HG03442 (cell line): ENCODE data around the gene RNGTT.

Experiments
- ATAC-seq: cut with Tn5 transposase; IDR thresholded peaks from one replicate; pipeline ENCODE4 v1.9.1; 2021; ENCODE audit warnings: mild to moderate bottlenecking, moderate library complexity; ENCODE audit not compliant: unreplicated experiment

RNGTT gene

DNA sequence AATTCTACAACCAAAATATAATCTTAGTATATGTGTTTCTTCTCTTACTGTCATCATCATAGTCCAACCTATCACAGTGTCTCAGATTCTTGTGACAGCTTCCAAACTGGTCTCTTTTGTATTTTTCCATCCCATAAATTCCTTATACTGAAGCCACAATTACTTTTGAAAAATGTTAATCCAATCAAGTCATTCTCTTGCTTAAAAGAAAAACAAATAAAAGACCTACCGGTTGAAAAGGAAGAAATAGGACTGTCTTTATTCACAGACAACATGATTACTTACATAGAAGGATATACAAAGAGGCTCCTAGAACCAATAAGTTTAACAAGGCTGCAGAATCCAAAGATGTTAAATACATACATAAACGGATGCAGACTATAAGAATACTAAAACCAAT lies 339.9 kb downstream of the RNGTT start:
- ATAC-seq: no peak

DNA sequence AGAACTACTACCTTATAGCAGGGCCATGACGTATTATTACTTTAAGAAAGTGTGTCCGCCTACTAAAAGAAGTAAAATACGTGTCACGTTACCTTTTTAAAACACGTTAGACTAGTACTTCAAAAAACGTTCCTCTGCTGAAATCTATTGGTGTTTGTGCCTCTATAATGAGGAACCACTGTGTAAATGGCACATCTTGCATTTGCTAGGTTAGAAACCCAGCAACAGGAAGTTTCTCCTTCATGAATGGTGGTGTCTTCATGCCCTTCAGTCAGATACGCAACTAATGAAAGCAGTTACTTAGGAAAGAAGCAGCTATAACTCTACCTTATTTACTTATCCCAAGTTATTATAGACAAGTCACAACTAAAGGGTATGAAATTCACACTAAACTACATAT lies 343.5 kb downstream of the RNGTT start:
- no peak for ATAC-seq

DNA sequence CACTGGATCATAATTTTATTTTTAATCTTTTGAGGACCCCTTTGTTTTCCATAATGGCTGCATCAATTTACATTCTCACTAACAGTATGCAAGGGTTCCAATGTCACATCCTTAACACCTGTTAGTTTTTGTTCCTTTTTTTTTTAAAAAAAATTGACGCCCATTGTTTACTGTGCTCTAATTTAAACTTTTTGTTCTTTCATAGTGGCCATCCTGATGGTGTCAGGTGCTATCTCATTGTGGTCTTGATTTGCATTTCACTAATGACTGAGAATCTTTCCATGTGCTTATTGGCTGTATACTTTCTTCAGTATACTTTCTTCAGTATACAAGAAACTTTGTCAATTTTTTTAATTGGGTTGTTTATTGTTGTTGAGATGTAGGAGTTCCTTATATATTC lies 347.0 kb downstream of the RNGTT start:
- ATAC-seq: no peak

DNA sequence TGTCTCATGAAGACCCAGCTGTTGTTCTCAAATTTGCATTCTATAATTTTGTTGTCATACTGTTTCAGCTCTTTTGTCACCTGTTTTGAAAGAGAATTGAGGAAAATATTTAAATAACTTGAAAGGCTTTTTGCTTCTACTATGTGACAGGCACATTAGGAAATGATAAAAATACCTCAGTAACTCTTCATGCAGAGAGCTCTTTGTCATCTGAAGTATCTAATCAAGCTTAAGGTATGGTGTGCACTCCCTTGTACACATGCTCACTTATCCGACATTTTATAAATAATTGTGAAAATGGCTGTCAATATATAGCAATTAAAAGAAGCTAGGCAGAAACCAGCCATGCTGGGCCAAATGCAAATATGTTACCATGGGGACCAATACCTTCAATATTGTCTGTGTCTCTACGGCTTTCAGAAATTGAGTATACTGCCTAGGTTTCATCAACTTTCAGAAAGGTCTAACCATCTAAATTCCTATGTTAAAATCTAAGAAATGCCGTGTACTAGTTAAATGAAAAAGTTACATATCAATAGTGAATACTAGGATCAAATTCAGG lies 349.0 kb downstream of the RNGTT start:
- no peak for ATAC-seq

DNA sequence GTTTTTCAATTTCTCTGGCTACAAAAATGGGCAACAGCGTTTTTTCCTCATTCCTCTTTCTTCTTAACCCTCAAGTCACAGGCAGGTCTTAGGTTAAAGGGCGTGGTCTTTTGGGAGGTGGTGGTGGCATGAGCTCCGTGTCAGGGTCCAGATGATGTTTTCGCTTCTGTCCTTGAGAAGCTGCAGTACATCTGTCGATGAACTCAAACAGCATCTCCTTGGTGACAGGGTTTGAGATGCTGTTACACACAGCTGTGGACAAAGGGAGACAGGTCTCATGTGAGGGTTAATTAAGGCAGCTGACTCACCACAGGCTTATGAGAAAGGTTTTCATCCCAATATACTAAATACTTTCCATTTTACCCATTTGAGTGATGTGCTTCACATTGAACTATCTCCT lies 350.8 kb downstream of the RNGTT start:
- no peak for ATAC-seq

DNA sequence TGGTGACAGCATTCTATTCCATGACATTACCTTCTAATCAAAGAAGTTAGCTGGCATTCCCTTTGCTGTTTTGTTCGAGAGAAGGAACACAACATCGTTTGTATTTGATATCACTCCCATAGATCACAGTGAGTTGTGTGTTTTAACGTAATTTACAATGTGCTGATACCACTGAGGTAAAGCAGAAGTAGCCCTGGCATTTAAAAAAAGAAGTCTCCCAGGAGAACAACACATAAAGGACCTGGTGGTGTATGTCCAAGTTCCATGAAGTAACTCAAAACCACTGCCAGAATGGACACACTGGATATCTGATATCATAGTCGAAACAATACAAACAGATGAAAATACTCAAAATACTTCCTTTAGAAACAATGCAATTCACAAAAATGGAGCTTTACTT lies 351.7 kb downstream of the RNGTT start:
- ATAC-seq: no peak

DNA sequence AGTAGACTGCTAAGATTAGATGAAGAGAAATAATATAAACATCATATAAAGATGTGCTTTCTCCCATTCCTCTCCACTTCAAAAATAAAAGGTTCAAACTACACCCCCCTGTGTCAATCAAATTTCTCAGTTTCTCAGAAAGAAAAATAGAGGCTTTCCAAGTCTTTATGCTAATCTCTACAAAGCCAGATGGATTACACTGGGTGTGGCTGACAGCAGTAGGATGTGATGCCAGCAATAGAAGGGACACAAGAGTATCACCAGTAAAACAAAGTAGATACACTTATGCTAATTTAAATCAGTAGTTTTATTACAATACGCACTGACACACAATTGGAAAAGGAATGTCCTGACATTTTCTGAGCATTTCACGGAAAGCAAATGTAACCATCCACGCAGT lies 353.4 kb downstream of the RNGTT start:
- ATAC-seq: no peak

DNA sequence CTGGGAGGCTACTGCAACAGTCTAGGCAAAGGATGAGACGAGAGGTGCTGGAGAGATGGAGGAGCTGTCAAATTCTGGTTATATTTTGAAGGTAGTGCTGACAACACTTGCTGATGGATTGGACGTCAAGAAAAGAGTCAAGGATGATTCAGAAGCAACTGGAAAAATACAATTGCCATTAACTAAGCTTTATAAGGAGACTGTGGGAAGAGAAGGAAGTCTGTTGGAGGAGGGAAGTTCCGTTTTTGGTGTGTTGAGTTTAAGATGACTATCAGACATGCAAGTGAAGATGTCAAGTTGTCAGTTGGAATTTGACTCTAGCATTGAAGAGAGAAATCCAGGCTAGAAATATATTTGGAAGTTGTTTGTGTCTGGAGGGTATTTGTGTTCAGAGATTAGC lies 358.1 kb downstream of the RNGTT start:
- ATAC-seq: no peak

DNA sequence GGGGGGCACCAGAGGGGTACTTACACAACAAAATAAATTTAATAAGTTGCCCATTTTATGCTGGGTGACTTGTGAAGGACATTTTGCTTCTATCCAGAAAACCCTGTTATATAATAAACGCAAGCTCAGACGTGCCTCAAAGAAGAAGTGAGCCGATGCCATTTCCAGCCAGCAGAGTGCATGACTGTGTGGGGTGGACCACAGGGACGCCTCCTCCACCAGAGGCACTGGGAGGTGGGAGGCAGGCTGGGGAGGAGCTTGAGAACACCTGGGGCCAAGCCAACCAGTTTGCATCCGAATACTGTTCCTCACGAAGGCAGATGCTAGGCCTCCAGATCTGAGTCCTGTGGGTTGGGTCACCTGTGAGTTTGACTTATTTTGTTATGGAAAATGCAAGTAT lies 363.8 kb downstream of the RNGTT start:
- no peak for ATAC-seq

DNA sequence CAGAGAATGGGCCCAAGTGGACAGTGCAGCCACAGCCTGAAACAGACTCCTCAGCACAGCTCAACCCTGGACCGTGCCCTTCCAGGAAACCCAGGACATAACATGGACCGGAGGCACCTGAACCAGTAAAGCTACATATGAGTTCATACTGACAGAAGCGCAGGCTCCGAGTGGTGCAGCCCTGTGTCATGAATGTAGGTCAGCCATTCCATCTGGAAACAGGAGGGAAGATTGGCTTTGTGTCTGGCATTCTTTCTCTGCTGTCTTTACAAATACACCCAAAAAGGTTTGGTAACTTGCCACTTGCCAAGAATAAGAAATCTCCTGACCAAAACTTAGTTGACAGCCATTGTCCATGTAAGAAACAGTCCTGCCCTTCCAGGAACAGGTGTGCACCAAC lies 366.6 kb downstream of the RNGTT start:
- no peak for ATAC-seq

DNA sequence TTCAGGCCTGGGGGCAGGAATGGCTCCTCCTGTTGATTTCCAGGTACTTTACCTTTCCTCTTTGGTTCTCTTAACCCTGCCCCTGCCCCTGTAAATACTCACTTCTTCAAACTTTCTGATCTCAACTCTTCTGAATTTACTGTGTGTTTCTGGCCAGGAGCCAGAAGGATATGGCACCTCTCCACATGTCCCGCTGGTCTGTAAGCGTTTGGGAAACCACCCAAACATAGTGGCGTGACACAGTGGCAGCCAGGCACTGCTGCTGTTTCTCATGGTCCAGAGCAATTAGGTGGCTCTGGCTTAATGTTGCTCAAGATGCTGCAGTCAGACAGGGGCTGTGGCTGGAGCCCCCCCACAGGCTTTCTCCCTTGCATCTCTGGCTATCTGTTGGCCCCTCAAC lies 374.5 kb downstream of the RNGTT start:
- peak; percentile 61 for ATAC-seq

DNA sequence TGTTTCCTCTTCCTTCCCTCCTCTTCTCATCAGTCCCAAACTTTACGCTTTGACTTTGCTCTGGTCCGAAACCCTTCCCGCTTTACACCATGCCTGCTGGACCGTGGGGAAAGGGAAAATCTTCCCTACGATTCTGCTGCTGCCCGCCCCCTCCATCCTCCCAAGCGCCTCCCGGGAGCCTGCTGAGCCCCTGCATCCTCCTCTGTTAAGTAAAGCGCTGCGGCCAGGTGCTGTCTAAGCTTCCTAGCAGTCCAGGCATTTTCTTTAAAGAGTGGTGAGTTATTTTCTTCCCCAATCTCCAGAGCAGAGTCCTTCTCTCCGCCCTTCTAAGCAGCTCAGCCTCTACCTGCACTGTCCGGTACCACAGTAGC lies 376.3 kb downstream of the RNGTT start:
- no peak for ATAC-seq

DNA sequence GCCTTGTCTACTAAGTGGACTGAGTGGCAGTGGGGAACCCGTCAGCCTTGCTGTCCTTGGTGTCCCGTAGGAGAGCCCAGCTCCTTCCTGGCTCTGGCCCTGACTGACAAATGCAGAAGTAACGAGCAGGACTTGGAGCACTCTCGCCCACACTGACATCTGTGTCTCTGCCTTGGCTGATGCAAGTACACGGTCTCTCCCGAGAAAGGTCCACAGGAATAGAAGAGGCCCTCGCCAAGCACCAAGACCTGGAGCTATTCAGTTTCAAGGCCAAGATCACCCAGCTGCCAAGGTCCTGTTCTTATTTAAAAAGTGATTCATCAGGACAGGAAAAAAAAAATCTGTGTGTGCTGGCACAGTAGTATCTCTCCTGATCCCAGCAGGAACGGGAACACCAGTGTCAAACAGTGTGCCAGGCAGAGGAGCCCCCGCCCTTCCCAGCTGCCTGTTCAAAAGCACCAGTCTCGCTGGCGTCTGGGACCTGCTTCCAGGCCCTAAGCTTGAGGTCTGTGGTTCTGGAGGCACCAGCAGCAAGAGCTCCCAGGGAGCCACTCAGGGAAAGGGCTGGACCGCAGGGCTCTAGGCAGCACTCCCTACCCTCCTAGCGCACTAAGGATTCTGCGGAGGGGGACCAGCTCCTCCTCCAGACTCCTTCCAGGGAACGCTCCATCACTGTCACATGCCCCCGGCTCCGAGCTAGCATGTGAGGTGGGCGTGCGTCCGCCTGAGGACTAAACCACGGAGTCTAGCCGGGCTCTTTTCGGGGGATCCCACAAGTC lies 376.9 kb downstream of the RNGTT start:
- ATAC-seq: no peak

DNA sequence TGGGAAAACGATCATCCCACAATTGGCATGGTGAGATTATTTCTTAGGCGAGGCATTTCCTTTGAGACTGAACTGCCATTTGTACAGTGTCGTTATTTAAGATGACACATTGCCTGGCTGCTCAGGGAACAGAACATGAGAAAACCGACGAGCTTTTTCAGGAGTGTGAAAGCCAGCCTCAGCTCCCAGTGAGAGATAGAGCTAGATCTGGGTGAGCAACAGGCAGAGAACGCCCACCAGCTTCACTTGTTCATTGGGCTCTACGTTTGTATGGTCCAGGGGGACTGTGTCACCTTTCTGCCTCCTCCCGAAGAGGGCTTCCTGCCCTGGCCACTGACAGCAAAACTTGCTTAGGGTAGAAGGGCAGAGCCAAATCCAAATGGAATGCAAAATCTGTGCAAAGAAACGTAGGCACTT lies 378.1 kb downstream of the RNGTT start:
- ATAC-seq: no peak

DNA sequence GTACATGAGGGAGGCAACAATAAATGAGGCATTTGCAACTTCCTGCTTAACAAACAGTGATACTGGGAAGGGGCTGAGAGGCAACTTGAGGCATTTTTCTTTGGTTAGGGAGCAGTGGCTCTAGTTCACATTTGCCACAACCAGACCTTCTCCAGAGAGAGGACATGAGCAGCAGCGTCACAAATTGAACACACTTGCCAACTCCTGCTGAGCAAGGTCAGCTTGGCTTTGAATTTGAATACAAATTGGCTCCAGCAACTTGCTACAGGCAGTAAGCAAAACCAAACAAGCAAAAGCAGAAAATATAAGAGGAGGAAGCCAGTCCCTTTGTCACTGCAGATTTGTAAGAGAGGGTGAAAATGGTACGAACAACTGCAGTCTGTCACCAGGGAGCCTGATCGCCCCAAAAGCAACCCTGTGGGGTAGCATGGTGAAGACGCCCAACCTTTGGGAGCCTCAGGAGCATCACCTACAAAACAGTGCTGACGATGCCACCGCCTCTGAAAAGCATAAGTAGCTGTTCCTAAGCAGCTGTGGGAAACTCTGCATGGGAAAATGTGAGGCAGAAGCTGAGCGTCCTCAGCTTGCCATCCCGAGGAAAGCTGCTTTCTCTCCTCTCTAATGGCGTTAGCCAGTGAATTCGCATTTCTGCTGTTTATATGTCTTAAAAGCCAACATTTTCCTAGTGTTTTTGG lies 378.7 kb downstream of the RNGTT start:
- ATAC-seq: no peak

DNA sequence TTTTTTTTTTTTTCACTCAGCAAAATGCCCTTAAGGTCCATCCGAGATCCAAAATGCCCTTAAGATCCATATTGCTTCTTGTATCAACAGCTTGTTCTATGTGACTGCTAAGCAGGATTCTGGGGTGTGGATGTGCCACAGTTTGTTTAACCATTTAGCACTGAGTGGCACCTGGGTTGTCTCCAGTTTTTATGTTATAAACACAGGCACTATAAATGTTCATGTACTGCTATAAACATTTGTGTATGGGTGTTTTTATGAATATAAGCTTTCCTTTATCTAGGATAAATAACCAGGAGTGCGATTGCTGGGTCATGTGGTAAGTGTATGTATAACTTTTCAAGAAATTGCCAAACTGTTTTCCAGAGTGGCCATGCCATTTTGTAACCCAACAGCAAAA lies 386.0 kb downstream of the RNGTT start:
- ATAC-seq: no peak

DNA sequence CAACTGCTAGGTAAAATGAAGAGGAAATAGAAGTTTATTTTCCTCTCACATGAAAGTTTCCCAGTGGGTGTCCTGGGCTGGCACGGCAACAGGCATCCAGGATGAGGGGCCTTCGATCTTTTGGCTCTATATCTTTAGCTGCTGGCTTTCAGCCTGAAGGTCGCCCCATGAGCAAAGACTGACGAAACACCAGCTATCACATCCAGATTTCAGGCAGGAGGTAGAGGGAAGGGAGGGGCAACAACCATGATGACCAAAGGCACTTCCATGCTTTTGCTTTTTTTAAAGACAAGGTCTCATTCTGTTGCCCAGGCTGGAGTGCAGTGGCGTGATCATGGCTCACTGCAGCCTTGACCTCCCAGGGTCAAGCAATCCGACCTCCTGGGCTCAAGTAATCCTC lies 387.9 kb downstream of the RNGTT start:
- no peak for ATAC-seq

DNA sequence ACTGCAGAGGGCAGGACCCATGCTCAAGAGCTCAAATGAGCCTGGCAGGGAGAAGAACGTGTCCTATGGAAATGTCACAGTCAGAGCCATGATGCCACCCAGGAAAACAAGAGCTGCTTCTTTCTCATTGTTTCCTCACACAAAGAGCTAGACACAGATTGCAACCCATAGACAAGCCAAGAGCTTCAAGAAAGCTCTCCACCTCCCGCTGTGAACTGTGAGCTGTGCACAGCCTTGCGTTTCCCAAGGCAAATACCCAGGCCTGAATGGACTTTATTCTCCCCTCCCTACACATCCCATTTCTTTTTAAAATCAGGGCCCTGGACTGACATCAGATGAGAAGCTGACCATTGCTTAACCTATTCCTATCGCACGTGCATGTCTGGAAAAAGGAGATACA lies 388.8 kb downstream of the RNGTT start:
- ATAC-seq: no peak

DNA sequence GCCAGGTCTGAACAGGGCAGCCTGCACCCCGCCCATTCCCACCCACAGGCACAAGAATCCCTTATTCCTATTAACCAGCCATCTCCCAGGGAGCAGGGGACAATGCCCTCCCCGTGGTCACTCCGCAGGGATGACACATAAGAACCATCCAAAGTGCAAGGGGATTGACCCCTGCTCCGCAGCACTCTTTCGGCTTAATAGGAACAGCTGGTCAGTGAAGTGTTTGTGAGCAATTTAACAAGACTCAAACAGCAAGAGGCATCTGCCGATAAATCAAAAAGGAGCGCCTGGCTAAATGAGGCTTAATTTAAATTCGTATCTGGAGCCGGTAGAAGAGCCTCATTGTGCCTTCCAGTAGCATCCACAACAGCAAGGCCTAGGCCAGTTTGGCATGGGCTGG lies 389.4 kb downstream of the RNGTT start:
- no peak for ATAC-seq

DNA sequence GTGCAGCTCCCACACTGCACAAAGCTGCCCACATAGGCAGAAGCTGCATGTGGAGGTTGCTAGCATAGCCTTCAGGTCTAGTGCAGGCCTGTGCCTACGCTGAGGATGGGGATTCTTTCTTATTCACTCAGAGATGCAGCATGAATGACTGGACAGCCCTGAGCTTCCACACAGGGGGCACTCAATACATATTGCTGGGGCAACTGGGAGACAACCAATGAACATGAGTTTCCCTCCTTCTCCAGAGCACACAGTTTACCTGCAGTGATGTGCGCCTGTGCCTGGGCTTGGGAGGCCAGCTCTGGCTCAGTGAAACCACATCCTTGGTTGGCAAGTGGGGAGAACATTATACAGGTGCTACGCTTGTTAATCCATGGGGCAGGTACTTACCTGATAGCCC lies 389.9 kb downstream of the RNGTT start:
- ATAC-seq: no peak

DNA sequence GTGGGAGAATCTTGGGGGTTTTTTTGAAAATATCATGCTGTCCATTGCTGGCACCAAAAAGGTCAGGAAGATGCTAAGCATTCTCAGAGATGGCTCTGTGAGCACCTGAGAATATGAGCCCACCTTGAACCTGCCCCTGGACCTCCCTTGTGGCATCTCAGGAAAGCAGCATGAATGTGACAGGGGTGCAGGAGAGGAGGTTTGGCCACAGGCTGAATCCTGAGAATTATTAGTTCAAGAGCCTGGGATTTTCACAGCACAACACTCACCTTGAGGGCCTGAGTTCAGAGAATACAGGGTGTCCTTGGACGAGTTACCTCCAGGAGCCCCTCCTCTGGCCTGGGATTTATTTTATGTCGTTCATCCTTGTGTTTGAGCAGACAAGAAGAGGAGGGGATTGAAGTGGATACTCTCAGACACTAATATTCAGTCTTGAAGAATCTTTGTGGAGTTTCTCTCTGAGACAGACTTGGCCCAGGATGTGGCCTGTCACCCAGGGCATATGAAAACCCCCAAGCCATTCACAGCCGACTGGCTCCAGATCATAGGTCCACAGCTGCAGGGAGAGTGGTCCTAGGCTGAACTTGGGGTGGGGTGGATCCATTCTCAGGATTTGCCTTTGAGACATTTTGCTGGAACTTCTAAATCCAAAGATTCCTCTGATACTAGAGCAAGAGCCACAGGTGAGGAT lies 390.8 kb downstream of the RNGTT start:
- ATAC-seq: no peak

DNA sequence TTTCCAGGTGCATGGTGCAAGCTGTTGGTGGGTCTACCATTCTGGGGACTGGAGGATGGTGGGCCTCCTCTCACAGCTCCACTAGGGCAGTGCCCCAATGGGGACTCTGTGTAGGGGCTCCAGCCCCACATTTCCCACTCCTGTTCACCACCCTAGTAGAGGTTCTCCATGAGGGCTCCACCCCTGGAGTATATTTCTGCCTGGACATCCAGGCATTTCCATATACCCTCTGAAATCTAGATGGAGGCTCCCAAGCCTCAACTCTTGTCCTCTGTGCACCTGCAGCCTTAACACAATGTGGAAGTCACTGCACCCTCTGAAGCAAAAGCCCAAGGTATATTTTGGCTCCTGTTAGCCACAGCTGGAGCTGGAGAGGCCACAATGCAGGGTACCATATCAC lies 393.5 kb downstream of the RNGTT start:
- ATAC-seq: no peak
